NCI-H748 (cell line): Measurements from ENCODE around the gene MRPL49.

Experiments
- DNase-seq: peaks from one replicate; lab custom pipeline; 2025; ENCODE audit not compliant: unreplicated experiment; lab: John Stamatoyannopoulos, UW

The MRPL49 gene

DNA sequence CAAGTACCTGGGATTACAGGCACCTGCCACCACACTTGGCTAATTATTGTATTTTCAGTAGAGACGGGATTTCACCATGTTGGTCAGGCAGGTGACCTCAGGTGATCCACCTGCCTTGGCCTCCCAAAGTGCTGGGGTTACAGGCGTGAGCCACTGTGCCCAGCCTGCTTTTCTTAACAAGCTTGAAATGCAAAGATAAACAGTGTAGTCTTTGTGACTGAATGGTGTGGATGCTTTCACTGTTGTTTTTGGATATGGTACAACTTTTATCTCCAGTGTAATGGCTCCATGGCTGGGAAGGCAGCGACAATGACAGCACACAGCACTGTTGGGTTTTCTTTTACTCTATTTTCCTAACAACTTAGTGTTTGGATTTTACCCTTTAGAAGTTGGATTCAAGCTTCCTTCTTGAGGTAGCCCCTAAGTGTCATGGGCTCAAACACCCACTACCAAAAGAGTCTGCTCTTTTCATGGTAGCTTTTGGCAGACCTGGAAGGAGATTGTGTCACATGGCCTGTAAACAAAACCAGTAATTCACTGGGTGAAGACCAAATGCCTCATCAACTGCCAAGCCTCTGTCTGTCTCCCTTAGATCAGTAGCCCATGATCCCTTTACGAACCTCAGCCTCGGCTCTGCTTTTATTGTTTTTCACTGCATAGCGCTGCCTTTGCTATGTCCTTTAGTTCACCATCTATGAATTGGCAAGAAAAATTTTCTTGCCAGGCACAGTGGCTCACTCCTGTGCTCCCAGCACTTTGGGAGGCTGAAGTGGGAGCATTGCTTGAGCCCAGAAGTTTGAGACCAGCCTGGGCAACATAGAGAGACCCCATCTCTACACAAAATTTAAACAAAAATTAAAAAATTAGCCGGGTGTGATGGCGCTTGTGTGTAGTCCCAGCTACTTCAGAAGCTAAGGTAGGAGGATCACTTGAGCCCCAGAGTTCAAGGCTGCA lies 19.7 kb upstream of the MRPL49 start:
- DNase-seq: no peak

DNA sequence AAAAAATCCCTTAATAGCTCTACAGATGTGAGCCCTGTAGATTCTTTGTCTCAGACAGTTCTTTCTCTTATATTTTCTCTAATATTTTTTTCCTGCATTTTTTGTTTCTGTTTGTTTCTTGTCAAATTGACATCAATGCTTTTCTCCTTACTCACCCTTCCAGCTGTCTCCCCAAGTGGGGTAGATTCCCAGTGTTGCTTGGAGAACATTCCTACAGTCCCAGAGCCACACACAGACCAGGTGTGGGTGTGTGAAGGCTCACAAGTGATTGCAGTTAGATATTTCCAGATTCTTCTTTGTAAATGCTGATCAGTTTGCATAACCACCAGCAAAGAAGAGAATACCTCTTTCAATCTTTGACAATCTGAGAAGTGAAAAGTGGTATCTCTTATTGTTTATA lies 18.6 kb upstream of the MRPL49 start:
- no peak for DNase-seq

DNA sequence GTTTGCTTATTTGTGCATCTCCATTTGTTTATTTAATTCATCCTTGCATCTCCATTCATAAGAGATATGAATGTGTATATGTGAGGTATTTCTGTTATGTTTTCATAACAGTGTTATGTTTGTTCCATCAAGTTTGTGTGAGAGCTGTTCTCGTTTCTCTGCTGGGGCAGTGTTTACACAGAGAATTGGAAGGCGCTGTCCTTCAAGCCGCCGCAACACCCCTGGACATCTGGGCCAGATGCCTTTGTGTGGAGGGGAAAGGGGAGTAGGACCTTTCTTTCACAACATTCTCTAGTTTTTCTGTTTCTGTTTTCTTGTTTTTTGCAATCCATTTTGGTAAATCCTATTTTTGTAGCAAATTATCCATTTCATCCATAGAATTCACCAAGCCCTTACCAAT lies 17.5 kb upstream of the MRPL49 start:
- no peak for DNase-seq

DNA sequence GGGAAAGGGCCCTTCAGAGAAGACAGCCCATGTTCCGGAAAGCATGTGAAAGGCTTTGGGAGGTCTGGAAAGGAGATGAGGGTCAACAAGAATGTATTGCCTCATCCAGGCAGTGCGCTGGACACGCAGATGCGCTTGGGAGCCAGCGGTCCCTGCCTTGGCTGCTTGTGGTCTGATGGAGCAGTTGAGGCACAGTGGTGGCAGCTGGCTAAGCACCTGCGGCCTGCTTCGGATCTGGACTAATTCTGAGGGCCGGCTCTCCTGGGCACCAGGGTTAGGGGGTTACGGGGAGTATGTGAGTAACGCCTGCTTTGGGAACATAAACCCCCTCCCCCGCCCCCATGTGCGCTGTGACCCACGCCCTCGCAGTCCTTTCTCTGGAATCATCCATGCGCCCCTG lies 15.0 kb upstream of the MRPL49 start:
- DNase-seq: no peak

DNA sequence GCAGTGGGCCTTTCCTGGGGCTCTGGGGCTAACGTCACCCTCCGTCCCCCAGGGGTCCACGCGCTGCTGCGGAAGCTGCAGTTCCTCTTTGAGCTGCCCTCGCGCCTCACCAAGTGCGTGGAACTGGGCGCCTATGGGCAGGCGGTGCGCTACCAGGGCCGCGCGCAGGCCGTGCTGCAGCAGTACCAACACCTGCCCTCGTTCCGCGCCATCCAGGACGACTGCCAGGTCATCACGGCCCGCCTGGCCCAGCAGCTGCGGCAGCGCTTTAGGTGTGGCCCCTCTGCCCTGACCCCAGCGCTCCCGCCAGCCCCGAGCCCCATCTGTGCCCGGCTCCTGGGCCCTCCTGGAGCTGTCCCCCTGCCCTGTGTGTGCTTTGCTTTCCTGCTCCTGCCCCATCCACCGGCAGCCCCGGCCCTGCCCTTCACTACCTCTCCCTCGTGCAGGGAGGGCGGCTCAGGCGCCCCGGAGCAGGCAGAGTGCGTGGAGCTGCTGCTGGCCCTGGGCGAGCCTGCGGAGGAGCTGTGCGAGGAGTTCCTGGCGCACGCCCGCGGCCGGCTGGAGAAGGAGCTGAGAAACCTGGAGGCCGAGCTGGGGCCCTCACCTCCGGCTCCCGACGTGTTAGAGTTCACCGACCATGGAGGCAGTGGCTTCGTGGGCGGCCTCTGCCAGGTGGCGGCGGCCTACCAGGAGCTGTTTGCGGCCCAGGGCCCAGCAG lies 14.2 kb upstream of the MRPL49 start:
- no peak for DNase-seq

DNA sequence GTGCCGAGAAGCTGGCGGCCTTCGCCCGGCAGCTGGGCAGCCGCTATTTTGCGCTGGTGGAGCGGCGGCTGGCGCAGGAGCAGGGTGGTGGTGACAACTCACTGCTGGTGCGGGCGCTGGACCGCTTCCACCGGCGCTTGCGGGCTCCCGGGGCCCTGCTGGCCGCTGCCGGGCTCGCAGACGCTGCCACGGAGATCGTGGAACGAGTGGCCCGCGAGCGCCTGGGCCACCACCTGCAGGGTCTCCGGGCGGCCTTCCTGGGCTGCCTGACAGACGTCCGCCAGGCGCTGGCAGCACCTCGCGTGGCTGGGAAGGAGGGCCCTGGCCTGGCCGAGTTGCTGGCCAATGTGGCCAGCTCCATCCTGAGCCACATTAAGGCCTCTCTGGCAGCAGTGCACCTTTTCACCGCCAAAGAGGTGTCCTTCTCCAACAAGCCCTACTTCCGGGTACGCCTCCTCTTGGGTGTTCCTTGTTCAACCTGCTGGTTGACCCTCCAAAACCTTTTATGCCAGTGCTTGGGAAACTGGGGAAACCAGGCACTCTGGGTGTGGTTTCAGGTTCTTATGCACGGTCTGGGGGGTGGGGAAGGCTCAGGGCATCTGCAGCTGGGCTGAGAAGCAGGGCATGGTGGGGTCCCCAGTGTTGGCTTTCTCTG lies 13.5 kb upstream of the MRPL49 start:
- DNase-seq: no peak

DNA sequence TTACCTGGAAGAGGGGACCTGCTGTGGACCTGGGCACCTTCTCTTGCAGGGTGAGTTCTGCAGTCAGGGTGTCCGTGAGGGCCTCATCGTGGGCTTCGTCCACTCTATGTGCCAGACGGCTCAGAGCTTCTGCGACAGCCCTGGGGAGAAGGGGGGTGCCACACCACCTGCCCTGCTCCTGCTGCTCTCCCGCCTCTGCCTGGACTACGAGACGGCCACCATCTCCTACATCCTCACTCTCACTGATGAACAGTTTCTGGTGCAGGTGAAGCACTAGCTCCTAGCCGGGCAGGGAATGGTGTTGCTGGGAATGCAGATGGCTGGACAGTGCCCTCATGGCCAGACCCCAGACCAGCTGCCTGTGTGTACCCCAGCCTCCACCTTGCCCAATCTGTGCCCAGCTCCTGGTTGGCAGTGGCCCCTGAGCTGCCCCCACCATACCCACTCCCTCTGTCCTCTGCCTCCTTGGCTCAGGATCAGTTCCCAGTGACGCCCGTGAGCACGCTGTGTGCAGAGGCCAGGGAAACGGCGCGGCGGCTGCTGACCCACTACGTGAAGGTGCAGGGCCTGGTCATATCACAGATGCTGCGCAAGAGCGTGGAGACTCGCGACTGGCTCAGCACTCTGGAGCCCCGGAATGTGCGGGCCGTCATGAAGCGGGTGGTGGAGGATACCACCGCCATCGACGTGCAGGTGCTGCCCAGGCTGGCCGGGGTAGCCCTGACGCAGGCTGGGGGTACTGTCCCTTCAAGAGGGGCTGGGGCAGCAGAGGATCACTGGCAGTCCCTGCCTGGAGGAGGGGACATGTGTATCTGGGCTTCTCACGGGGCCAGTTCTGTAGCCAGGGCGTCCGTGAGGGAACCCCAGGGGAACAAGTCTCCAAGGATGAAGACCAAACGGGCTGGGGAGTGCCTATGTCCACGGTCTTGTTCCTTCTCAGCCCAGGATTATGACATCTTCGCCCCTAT lies 12.6 kb upstream of the MRPL49 start:
- no peak for DNase-seq

DNA sequence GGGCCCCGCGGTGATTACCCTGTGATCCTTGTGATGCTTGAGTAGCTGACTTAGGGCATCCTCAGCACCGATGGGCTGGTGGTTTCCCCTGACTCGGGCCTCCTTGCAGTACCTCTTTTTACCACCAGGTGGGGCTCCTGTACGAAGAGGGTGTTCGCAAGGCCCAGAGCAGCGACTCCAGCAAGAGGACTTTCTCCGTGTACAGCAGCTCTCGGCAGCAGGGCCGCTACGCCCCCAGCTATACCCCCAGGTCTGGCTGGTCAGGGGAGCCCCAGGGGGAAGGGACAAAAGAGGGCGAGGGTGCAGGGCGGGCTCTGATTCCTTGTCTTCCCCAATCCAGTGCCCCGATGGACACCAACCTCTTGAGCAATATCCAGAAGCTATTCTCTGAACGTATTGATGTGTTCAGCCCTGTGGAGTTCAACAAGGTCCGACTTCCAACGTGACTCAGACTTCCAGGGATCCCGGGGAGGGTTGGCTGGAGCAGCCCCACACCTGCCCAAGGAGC lies 11.7 kb upstream of the MRPL49 start:
- peak; percentile 80 for DNase-seq

DNA sequence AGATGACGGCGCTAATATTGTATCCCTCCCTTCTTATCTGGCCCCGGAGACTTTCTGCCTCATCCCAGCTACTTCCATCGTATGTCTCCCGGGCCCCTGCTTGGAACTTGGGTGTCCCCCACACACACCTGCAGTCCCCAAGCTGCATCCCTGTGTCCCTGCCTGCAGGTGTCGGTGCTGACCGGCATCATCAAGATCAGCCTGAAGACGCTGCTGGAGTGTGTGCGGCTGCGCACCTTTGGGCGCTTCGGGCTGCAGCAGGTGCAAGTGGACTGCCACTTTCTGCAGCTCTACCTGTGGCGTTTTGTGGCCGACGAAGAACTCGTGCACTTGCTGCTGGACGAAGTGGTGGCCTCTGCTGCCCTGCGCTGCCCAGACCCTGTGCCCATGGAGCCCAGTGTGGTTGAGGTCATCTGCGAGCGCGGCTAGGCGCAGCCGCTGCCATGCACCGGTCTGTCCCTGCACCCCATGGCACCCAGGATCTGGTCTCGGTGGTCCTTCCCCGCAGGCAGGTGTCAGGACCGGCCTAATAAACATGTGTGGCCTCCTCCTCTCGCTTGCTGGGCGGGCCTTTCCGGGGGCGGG lies 10.9 kb upstream of the MRPL49 start:
- DNase-seq: no peak

DNA sequence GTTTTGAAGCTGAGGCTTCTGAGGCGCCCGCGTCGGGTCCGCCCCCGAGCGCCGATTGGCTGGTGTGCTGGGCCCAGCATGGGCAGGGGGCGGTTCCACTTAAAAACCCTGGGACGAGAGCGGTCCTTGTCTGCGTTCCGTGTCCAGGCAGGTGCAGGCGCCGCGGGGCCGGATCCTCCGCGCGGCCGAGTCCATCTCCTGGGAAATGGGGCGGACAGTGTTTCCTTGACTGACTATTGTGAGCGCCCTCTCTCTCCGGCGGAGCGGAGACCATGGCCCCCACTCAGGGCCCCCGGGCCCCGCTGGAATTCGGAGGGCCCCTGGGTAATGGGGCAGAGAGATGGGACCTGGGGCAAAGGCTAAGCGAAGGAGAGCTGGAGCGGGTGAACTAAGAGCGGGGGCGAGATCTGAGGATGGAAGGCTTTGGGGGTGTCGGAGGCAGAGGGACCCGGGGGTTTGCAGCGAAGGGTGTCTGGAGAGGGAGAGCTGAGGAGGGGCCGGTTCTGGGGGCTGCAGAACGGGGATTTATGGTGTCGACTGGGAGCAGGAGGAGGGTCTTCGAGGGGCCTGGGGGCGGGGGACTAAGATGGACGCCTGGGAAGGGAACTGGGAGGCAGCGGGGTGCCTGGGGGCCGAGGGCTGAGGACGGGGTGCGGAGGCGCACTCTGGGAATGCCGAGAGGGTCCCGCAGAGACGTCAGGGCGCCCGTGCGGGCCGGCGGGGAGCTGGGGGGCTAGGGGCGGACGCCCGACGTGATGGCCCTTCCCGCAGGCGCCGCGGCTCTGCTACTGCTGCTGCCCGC lies 10.2 kb upstream of the MRPL49 start, which contains the start of gene TM7SF2:
Gene TM7SF2, plus strand, starts transcription at position 129 of the 802 bp plus-strand sequence. Its CDS starts 144 bp downstream, at position 273.
- DNase-seq: peak; percentile 98

DNA sequence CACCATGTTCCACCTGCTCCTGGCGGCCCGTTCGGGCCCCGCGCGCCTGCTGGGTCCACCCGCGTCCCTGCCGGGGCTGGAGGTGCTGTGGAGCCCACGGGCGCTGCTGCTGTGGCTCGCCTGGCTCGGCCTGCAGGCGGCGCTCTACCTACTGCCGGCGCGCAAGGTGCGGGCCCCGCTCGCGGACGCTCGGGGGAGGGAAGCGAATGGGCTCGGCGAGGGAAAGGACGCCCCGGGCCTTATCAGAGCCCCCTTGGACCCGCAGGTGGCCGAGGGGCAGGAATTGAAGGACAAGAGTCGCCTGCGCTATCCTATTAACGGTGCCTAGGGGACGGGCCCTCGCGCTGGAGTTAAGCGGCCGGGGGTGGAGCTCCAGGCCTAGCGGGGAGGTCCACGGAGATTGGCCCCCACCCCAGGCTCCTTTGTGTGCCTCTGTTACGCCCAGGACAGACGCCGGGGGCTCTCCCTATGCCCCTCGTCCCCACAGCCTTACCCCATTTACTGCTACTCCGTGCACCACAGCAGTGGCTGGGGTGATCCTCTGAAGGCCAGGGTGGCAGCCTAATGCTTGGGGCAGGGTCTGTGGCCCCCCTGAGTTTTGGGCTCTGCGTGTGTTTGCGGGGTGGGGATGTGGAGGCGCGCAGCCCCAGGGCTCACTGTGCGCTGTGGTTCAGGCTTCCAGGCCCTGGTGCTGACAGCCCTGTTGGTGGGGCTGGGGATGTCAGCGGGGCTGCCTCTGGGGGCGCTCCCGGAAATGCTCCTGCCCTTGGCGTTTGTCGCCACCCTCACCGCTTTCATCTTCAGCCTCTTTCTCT lies 9.4 kb upstream of the MRPL49 start:
- DNase-seq: peak; percentile 76

DNA sequence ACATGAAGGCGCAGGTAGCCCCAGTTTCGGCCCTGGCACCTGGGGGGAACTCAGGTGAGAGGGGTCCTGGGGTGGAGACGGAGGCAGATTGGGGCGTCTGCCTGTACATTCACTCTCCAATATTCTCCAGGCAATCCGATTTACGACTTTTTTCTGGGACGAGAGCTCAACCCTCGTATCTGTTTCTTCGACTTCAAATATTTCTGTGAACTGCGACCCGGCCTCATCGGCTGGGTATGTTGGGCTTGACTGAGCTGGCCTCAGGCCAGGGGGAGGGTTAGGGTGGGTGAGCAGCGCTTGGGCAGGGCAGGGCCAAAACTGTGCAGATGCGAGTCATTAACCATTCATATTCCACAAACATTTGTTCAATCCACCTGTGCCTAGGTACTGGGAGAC lies 8.8 kb upstream of the MRPL49 start:
- peak; percentile 34 for DNase-seq

DNA sequence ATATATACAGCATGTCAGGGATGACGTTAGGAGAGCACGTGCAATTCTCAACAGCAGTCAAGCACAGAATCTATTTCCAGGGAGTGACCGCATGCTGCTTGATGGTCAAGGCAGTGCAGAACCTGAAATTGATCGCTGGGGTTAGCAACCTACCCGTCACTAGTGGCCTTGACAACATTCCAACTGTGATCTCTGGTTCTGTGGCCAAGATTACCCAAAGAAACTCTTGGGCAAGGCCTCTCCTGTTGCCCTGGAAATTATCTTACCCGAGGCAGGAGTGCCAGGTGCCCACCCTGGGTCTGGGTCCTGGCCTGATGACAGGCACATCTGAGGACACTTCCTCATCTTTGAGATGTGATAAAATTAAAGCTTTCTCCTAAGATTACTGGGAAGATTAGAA lies 8.3 kb upstream of the MRPL49 start:
- DNase-seq: no peak

DNA sequence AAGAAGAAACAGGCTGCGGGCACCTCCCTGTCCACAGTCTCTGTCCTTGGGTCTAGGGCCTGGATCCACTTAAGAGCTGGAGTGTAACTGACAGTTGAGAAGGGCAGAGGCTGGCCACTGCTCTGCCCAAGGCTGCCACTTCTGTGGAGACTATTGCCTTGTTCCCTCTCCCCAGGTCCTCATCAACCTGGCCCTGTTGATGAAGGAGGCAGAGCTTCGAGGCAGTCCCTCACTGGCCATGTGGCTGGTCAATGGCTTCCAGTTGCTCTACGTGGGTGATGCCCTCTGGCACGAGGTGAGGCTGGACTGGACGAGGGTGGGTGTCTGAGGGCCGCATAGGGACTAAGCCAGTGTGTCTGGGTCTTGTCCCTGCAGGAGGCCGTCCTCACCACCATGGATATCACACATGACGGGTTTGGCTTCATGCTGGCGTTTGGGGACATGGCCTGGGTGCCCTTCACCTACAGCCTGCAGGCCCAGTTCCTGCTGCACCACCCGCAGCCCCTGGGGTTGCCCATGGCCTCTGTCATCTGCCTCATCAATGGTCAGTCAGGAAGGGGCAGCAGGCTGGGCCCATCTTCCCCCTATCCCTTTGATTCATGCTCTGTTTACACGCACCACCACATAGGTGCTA lies 7.5 kb upstream of the MRPL49 start:
- no peak for DNase-seq

DNA sequence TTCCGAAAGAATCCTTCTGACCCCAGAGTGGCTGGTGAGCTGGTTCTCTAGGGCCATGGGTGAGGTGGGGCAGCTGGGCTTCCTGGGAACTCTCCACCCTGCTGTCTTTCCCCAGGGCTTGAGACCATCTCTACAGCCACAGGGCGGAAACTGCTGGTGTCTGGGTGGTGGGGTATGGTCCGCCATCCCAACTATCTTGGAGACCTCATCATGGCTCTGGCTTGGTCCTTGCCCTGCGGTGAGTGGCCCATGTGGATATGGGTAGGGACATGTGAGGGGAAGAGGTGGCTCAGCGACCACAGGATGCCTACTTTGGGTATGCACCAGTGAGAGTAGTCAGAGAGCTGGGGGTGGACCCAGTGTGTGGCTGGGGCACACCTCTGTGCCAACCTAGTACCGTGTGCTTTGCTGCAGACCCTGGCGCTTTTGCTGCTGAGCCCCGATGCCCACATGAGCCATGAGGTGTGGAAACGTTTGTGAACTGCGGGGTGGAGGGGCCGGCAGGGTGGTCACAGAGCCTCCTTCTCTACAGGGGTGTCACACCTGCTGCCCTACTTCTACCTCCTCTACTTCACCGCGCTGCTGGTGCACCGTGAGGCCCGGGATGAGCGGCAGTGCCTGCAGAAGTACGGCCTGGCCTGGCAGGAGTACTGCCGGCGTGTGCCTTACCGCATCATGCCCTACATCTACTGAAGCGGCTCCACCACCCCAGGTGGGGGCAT lies 6.6 kb upstream of the MRPL49 start:
- DNase-seq: no peak

DNA sequence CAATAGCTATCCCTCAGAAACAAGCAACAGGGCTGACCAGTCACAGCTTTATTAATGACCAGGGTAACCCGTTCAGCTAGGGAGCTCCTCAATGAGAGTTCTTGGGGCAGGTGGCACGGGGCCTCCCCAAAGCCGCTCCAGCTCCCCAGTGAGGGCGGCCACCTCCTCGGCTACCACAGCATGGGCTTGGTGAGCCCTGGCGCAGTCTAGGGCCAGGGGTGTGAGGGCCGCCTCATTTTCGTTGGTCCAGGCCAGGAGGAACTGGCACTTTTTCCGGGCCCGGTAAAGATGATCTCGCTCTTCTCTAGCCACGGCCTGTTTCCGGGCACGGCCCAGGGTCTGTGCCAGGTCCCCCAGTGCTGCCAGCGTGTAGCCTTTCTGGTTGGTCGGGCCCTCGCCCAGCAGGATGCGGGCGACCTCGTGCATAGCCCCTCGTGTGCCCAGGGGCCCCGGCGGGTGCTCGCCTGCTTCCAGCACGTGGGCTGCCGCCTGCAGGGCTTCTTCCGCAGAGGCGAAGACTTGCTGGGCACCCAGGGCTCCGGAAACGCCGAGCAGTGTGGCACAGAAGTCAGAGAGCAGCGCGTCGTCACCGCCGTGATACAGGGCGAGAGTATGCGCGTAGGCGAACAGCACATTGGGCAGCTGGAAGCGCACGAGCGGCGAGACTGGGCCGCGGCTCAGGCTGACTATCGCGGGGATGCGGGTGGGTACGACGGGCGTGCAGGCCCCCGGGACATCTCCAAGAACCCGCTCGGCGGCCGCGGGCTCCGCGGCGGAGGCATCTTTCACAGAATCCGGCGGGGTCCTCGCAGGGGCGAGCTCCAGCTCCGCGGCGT lies 5.5 kb upstream of the MRPL49 start:
- peak; percentile 58 for DNase-seq
